Activated CD8-positive, alpha-beta T cell treated with anti-CD3 and anti-CD28 coated beads, Interleukin-2, amount 10 ng/mL, durations not matched to agents 7 days and 5 days (primary cell): ENCODE measurements around the gene CPEB1. TPM values are rescaled to one million over a fixed set of nuclear protein-coding genes. Genes with fewer than 3 reads are reported as not detected.
A peak's percentile ranks its signal among the peaks of the same experiment; 100 is the strongest.
"Not testable (repeated sequence)": the region's sequence is repeated elsewhere in the genome, so short reads cannot be mapped to it uniquely, and the experiment has no call there.

Experiments
- ATAC-seq: fragments of 150-1000 bp; cut with Tn5 transposase; one replicate; pipeline ENCODE4 v1.10.0; 2021; ENCODE audit warnings: moderate library complexity
- CTCF ChIA-PET: fragments of 350-600 bp; sonication (Branson Sonifier 250); formaldehyde crosslinking; loops from one replicate; lab custom pipeline; 2021; ENCODE audit warnings: antibody characterized with exemption; lab: Charles Lee
- POLR2A ChIA-PET: fragments of 350-600 bp; sonication (Branson Sonifier 250); formaldehyde crosslinking; loops from one replicate; lab custom pipeline; 2021; ENCODE audit warnings: antibody characterized with exemption; lab: Charles Lee
- DNase-seq: peaks from one replicate; pipeline ENCODE4 v3.0.0-alpha.2; 2020
- H3K27ac Mint-ChIP-seq: one replicate; pipeline ENCODE4 v1.8.0; 2021; ENCODE audit warnings: mild to moderate bottlenecking, mixed read lengths
- H3K27me3 Mint-ChIP-seq: one replicate; pipeline ENCODE4 v1.8.0; 2021; ENCODE audit warnings: low read depth, mixed read lengths
- H3K36me3 Mint-ChIP-seq: one replicate; pipeline ENCODE4 v1.8.0; 2021; ENCODE audit warnings: low read depth, mixed read lengths
- H3K4me1 Mint-ChIP-seq: one replicate; pipeline ENCODE4 v1.8.0; 2021; ENCODE audit warnings: low read depth, mixed read lengths
- H3K4me3 Mint-ChIP-seq: one replicate; pipeline ENCODE4 v1.8.0; 2021; ENCODE audit warnings: mild to moderate bottlenecking, mixed read lengths
- H3K9me3 Mint-ChIP-seq: one replicate; pipeline ENCODE4 v1.8.0; 2022; ENCODE audit warnings: mixed read lengths; ENCODE audit not compliant: insufficient read depth
- total RNA-seq, 2 experiments: library from RNA; stranded (reverse); gene quantifications; one replicate each; pipeline ENCODE4 v1.2.3, GENCODE V29; 2021

The CPEB1 gene
- total RNA-seq, 2 experiments from 2014 or later, result 0.18 to 0.29 TPM

GRCh38 chr15:82647835-82648256 lies 683 bp upstream of the CPEB1 start:
- no peak overlapping the region for H3K27ac Mint-ChIP-seq
- no peaks in the 10 kb centered on the region for H3K36me3 Mint-ChIP-seq
- peaks cover 43% of the 10 kb centered on the region for H3K27me3 Mint-ChIP-seq
- peaks cover 3% of the 10 kb centered on the region for H3K4me1 Mint-ChIP-seq
- peak; percentile 86 for ATAC-seq
- peak overlapping the region; percentile 52 for H3K4me3 Mint-ChIP-seq
- no peaks in the 10 kb centered on the region for H3K9me3 Mint-ChIP-seq
- CTCF ChIA-PET, result no interaction called here
- POLR2A ChIA-PET, result interaction anchor here (1.2 kb wide), 1 partner anchor 103 kb away, joined by 3 read pairs; no protein-coding TSS in a partner anchor
- peak; percentile 72 for DNase-seq

GRCh38 chr15:82646250-82647044 lies 716 bp downstream of the CPEB1 start:
- Mint-ChIP-seq H3K4me3 (peak overlapping the region; percentile 15), H3K4me1 (peaks cover 3% of the 10 kb centered on the region), H3K9me3 (no peaks in the 10 kb centered on the region), H3K36me3 (no peaks in the 10 kb centered on the region), H3K27me3 (peaks cover 38% of the 10 kb centered on the region), H3K27ac (no peak overlapping the region)
- no peak for ATAC-seq
- ChIA-PET POLR2A (no interaction called here), CTCF (no interaction called here)
- DNase-seq, result no peak

GRCh38 chr15:82644967-82645852 lies 2.0 kb downstream of the CPEB1 start:
- H3K27me3 Mint-ChIP-seq, result peaks cover 47% of the 10 kb centered on the region
- not testable (repeated sequence) for DNase-seq

GRCh38 chr15:82643992-82644391 lies 3.2 kb downstream of the CPEB1 start:
- Mint-ChIP-seq H3K27ac (no peak overlapping the region), H3K9me3 (no peaks in the 10 kb centered on the region), H3K27me3 (peaks cover 41% of the 10 kb centered on the region), H3K4me3 (no peak overlapping the region), H3K36me3 (no peaks in the 10 kb centered on the region), H3K4me1 (peaks cover 3% of the 10 kb centered on the region)
- POLR2A ChIA-PET, result no interaction called here
- DNase-seq (no peak), ATAC-seq (no peak)
- CTCF ChIA-PET, result interaction anchor here (2.6 kb wide), 1 partner anchor 106 kb away, joined by 8 read pairs; no protein-coding TSS in a partner anchor

More at GRCh38 chr15:82644967-82645852, 2.0 kb downstream of the CPEB1 start:
- H3K4me3 Mint-ChIP-seq, H3K9me3 Mint-ChIP-seq, H3K4me1 Mint-ChIP-seq, CTCF ChIA-PET, POLR2A ChIA-PET, ATAC-seq, H3K27ac Mint-ChIP-seq, H3K36me3 Mint-ChIP-seq: not testable (repeated sequence)

GRCh38 chr15:82642656-82643055 lies 4.5 kb downstream of the CPEB1 start:
- ATAC-seq, result no peak
- Mint-ChIP-seq H3K4me3 (no peak overlapping the region), H3K27ac (no peak overlapping the region), H3K9me3 (no peaks in the 10 kb centered on the region), H3K27me3 (peaks cover 34% of the 10 kb centered on the region), H3K36me3 (no peaks in the 10 kb centered on the region), H3K4me1 (peaks cover 3% of the 10 kb centered on the region)
- POLR2A ChIA-PET, result no interaction called here
- DNase-seq, result no peak
- CTCF ChIA-PET, result interaction anchor here (2.6 kb wide), 1 partner anchor 108 kb away, joined by 8 read pairs; no protein-coding TSS in a partner anchor

- no peak for DNase-seq
- Mint-ChIP-seq H3K4me3 (no peak overlapping the region), H3K27ac (no peak overlapping the region), H3K36me3 (no peaks in the 10 kb centered on the region), H3K4me1 (peaks cover 3% of the 10 kb centered on the region), H3K9me3 (no peaks in the 10 kb centered on the region), H3K27me3 (peaks cover 41% of the 10 kb centered on the region)
- CTCF ChIA-PET, result no interaction called here
- POLR2A ChIA-PET, result no interaction called here
- no peak for ATAC-seq
Measured at GRCh38 chr15:82641129-82641798, 5.9 kb downstream of the CPEB1 start.

- Mint-ChIP-seq H3K9me3 (no peaks in the 10 kb centered on the region), H3K27ac (no peak overlapping the region), H3K36me3 (no peaks in the 10 kb centered on the region), H3K4me1 (no peaks in the 10 kb centered on the region), H3K4me3 (no peak overlapping the region), H3K27me3 (peaks cover 40% of the 10 kb centered on the region)
- ATAC-seq (no peak), DNase-seq (no peak)
- POLR2A ChIA-PET, result no interaction called here
- CTCF ChIA-PET, result no interaction called here
Measured at GRCh38 chr15:82640672-82641071, 6.5 kb downstream of the CPEB1 start.

GRCh38 chr15:82635798-82636197 lies 11.4 kb downstream of the CPEB1 start:
- H3K9me3 Mint-ChIP-seq, result no peaks in the 10 kb centered on the region
- H3K4me3 Mint-ChIP-seq, result no peak overlapping the region
- no peaks in the 10 kb centered on the region for H3K36me3 Mint-ChIP-seq
- ChIA-PET POLR2A (no interaction called here), CTCF (no interaction called here)
- H3K27me3 Mint-ChIP-seq, result peaks cover 25% of the 10 kb centered on the region
- ATAC-seq (no peak), DNase-seq (no peak)
- H3K27ac Mint-ChIP-seq, result no peak overlapping the region
- H3K4me1 Mint-ChIP-seq, result no peaks in the 10 kb centered on the region

GRCh38 chr15:82630033-82630432 lies 17.1 kb downstream of the CPEB1 start:
- H3K4me1 Mint-ChIP-seq, result no peaks in the 10 kb centered on the region
- ChIA-PET POLR2A (no interaction called here), CTCF (no interaction called here)
- DNase-seq, result no peak
- H3K9me3 Mint-ChIP-seq, result no peaks in the 10 kb centered on the region
- H3K36me3 Mint-ChIP-seq, result no peaks in the 10 kb centered on the region
- no peak overlapping the region for H3K4me3 Mint-ChIP-seq
- H3K27me3 Mint-ChIP-seq, result no peaks in the 10 kb centered on the region
- ATAC-seq, result no peak
- no peak overlapping the region for H3K27ac Mint-ChIP-seq

GRCh38 chr15:82625136-82625535 lies 22.0 kb downstream of the CPEB1 start:
- Mint-ChIP-seq H3K36me3 (no peaks in the 10 kb centered on the region), H3K9me3 (no peaks in the 10 kb centered on the region), H3K27ac (no peak overlapping the region), H3K4me1 (no peaks in the 10 kb centered on the region), H3K27me3 (no peaks in the 10 kb centered on the region), H3K4me3 (no peak overlapping the region)
- no peak for DNase-seq
- no peak for ATAC-seq
- CTCF ChIA-PET, result no interaction called here
- POLR2A ChIA-PET, result no interaction called here

GRCh38 chr15:82624438-82624837 lies 22.7 kb downstream of the CPEB1 start:
- POLR2A ChIA-PET, result no interaction called here
- H3K4me3 Mint-ChIP-seq, result no peak overlapping the region
- H3K27ac Mint-ChIP-seq, result no peak overlapping the region
- no peaks in the 10 kb centered on the region for H3K36me3 Mint-ChIP-seq
- no peaks in the 10 kb centered on the region for H3K9me3 Mint-ChIP-seq
- H3K4me1 Mint-ChIP-seq, result no peaks in the 10 kb centered on the region
- no peak for DNase-seq
- CTCF ChIA-PET, result no interaction called here
- H3K27me3 Mint-ChIP-seq, result no peaks in the 10 kb centered on the region
- no peak for ATAC-seq
